HepG2 (cell line): ENCODE results near the gene MS4A1. TPM values are rescaled to one million over a fixed set of nuclear protein-coding genes. Genes with fewer than 3 reads are reported as not detected.
"Not testable (repeated sequence)": the region's sequence is repeated elsewhere in the genome, so short reads cannot be mapped to it uniquely, and the experiment has no call there.

Experiments
- ATAC-seq: fragments of 200-7000 bp; cut with Tn5 transposase; 3 replicates; pipeline ENCODE4 v1.9.1; 2020; ENCODE audit warnings: mild to moderate bottlenecking, moderate library complexity
- BruUV-seq: library from RNA; stranded (reverse); fragments of 400-500 nt; replicated peaks from 2 replicates; lab custom pipeline; 2021; lab: Mats Ljungman, UMichigan
- CTCF ChIA-PET: fragments of 300-600 bp; formaldehyde crosslinking; extraction: SDS; loops from one replicate; lab custom pipeline; 2021; ENCODE audit warnings: low total read pairs, inconsistent platforms, low intra/inter-chr PET ratio; lab: Yijun Ruan, JAX
- POLR2A ChIA-PET: fragments of 350-600 bp; sonication (Branson Sonifier 250); formaldehyde crosslinking; loops from one replicate; lab custom pipeline; 2020; ENCODE audit warnings: antibody characterized with exemption, inconsistent platforms; lab: Yijun Ruan, JAX
- DNase-seq: peaks from one replicate; pipeline ENCODE4 v3.0.0-alpha.2; 2015; ENCODE audit warnings: low spot score
- FAIRE-seq: peaks from 3 replicates; lab custom pipeline; 2011; peaks lifted over from hg19 to GRCh38; lab: Jason Lieb, UNC
- H2AFZ ChIP-seq: one replicate; pipeline ENCODE4 v1.6.1; 2011; ENCODE audit warnings: low read length, inconsistent platforms
- H3K27ac ChIP-seq: fragments of 300-600 bp; 3 replicates; pipeline ENCODE4 v1.8.0; 2011; ENCODE audit warnings: mixed run types, mild to moderate bottlenecking, mixed read lengths, low read length, inconsistent platforms; ENCODE audit not compliant: insufficient read depth; ENCODE audit errors: extremely low read length
- H3K27me3 ChIP-seq, 2 experiments: fragments of 200-600 bp in 1 of 2; 2 replicates in 1 of 2; 3 replicates in 1 of 2; pipeline versions ENCODE4 v1.6.0 to v1.8.0; 2011; ENCODE audit warnings: low read length in 2 of 2, mild to moderate bottlenecking in 2 of 2, moderate library complexity in 2 of 2, inconsistent platforms in 1 of 2; ENCODE audit not compliant: insufficient read depth in 2 of 2, control insufficient read depth in 1 of 2
- H3K36me3 ChIP-seq, 2 experiments: fragments of 200-600 bp in 1 of 2; replicated peaks in 1 of 2; 2 replicates in 1 of 2; 3 replicates in 1 of 2; pipeline versions ENCODE4 v1.5.1 to v1.8.0; 2011; ENCODE audit warnings: low read length in 2 of 2, inconsistent platforms in 1 of 2; ENCODE audit not compliant: insufficient read depth in 2 of 2, control insufficient read depth in 1 of 2
- H3K4me1 ChIP-seq: 2 replicates; pipeline ENCODE4 v1.5.1; 2012; ENCODE audit warnings: low read length, inconsistent platforms; ENCODE audit not compliant: insufficient read depth
- H3K4me2 ChIP-seq: 2 replicates; pipeline ENCODE4 v1.6.0; 2011; ENCODE audit warnings: low read depth, low read length, inconsistent platforms
- H3K4me3 ChIP-seq, 3 experiments: fragments of 200-600 bp in 1 of 3; sonication (generic), shearing (Covaris generic) in 1 of 3; replicated peaks in 1 of 3; 2 replicates each; pipeline ENCODE4 v1.5.1; 2011 to 2016; ENCODE audit warnings: low read length in 3 of 3, inconsistent platforms in 2 of 3, low read depth in 2 of 3, mild to moderate bottlenecking in 2 of 3, control low read depth in 1 of 3, mixed read lengths in 1 of 3; ENCODE audit not compliant: insufficient read depth in 1 of 3
- H3K79me2 ChIP-seq: one replicate; pipeline ENCODE4 v1.6.1; 2011; ENCODE audit warnings: low read length, inconsistent platforms; ENCODE audit not compliant: insufficient read depth
- H3K9ac ChIP-seq: 2 replicates; pipeline ENCODE4 v1.6.0; 2011; ENCODE audit warnings: mild to moderate bottlenecking, low read depth, low read length, inconsistent platforms; ENCODE audit not compliant: insufficient read depth
- H3K9me3 ChIP-seq: 2 replicates; pipeline ENCODE4 v1.5.1; 2012; ENCODE audit warnings: mild to moderate bottlenecking, low read length
- H4K20me1 ChIP-seq: 2 replicates; pipeline ENCODE4 v1.6.0; 2011; ENCODE audit warnings: inconsistent platforms, mild to moderate bottlenecking, low read length, moderate library complexity; ENCODE audit not compliant: insufficient read depth
- REXO4 ChIP-seq: sonication (generic); formaldehyde crosslinking; IDR thresholded peaks from 2 replicates; pipeline ENCODE4 v1.8.0; 2022; ENCODE audit warnings: missing genetic modification reagents, mild to moderate bottlenecking, borderline replicate concordance
- ZFP36L1 ChIP-seq: sonication (generic); formaldehyde crosslinking; IDR thresholded peaks from 2 replicates; pipeline ENCODE4 v1.8.0; 2022; ENCODE audit warnings: mild to moderate bottlenecking, missing genetic modification reagents, moderate library complexity
- WGBS: methylation state at CpG from one replicate; pipeline ENCODE4 v1.1.6; 2017; ENCODE audit warnings: low lambda C conversion rate; 5-methylcytosine and 5-hydroxymethylcytosine counted together
- in situ Hi-C: cut with HindIII; loops from 2 replicates; pipeline ENCODE4 v1.10.0; 2017; ENCODE audit warnings: low pct_unique_long_range_greater_than_20kb; ENCODE audit not compliant: extremely low pct_ligation_motif_present
- intact Hi-C: fragments of 100-400 bp; cut with micrococcal nuclease; formaldehyde crosslinking; loops from one replicate; pipeline ENCODE4 v1.10.0; 2022; ENCODE audit not compliant: unreplicated experiment
- polyA plus RNA-seq, 8 experiments: library from polyadenylated mRNA; depleted of rRNA in 3 of 8; stranded (reverse) in 7 of 8; unstranded in 1 of 8; fragments of >200 nt; fragmentation: Illumina TruSeq in 4 of 8; extraction: Trizol in 4 of 8; gene quantifications; 2 replicates each; pipeline versions ENCODE4 v1.2.1 to v1.2.3, GENCODE V29; 2011 to 2016; ENCODE audit warnings: low read depth in 4 of 8, missing spikeins in 1 of 8, mixed read lengths in 1 of 8; ENCODE audit not compliant: insufficient read depth in 1 of 8
- total RNA-seq, 5 experiments: library from RNA; depleted of rRNA; stranded (reverse); fragments of >200 nt; fragmentation: Illumina TruSeq; extraction: Trizol; gene quantifications; 2 replicates each; pipeline ENCODE4 v1.2.3, GENCODE V29; 2016; ENCODE audit warnings: low read depth in 1 of 5

Gene MS4A1
- total and polyA plus RNA-seq, 2 of the 13 experiments (the other 11 are each of a cell fraction or from before 2014, with no cell fraction given): 0.01 TPM; not detected in 1

DNA sequence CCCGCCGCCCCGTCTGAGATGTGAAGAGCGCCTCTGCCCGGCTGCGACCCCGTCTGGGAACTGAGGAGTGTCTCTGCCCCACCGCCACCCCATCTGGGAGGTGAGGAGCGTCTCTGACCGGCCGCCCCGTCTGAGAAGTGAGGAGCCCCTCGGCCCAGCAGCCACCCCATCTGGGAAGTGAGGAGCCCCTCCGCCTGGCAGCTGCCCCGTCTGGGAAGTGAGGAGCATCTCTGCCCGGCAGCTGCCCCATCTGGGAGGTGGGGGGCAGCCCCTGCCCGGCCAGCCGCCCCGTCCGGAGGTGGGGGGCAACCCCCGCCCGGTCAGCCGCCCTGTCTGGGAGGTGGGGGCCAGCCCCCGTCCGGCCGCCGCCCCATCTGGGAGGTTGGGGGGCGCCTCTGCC lies 54.6 kb downstream of the MS4A1 start:
- H2AFZ ChIP-seq, H3K4me1 ChIP-seq, H3K9me3 ChIP-seq, H3K27me3 ChIP-seq, intact Hi-C loops, H3K9ac ChIP-seq, in situ Hi-C loops, H3K36me3 ChIP-seq, POLR2A ChIA-PET, H3K27ac ChIP-seq, H4K20me1 ChIP-seq, H3K4me3 ChIP-seq, BruUV-seq, FAIRE-seq, H3K79me2 ChIP-seq, H3K4me2 ChIP-seq, ATAC-seq, CTCF ChIA-PET, DNase-seq: not testable (repeated sequence)
- 78% methylated on average over 7 of the region's 28 CpGs for WGBS

GRCh38 chr11:60511393-60511792 lies 55.7 kb downstream of the MS4A1 start:
- in situ Hi-C loops: no loop called here
- ChIA-PET CTCF (no interaction called here), POLR2A (no interaction called here)
- no peak for TF ChIP-seq ZFP36L1
- no peak for TF ChIP-seq REXO4 (CRISPR knock-in tag)
- Histone ChIP-seq H3K4me2 (no peak overlapping the region), H3K4me3 (no peak overlapping the region), H2AFZ (no peak overlapping the region), H3K27me3 (no peaks in the 10 kb centered on the region; a peak in 1 of 5 replicates), H3K36me3 (no peaks in the 10 kb centered on the region), H3K9ac (no peak overlapping the region), H3K79me2 (no peaks in the 10 kb centered on the region), H3K27ac (no peak overlapping the region), H3K9me3 (no peaks in the 10 kb centered on the region; the same call in 1 of the 2 replicates), H4K20me1 (no peaks in the 10 kb centered on the region), H3K4me1 (no peaks in the 10 kb centered on the region)
- WGBS: 3% methylated on average over 6 of the region's 6 CpGs
- DNase-seq: no peak
- intact Hi-C loops: no loop called here
- BruUV-seq: no TSS peak
- no peak for ATAC-seq
- FAIRE-seq: no peak
